ENCODE results near the gene DNAH14. TPM values are rescaled to one million over a fixed set of nuclear protein-coding genes. Genes with fewer than 3 reads are reported as not detected.

DNAH14 gene
- total and polyA plus RNA-seq, 2 of the 13 experiments (the other 11 are each of a cell fraction or from before 2014, with no cell fraction given), result 4.5 to 27.5 TPM

DNA sequence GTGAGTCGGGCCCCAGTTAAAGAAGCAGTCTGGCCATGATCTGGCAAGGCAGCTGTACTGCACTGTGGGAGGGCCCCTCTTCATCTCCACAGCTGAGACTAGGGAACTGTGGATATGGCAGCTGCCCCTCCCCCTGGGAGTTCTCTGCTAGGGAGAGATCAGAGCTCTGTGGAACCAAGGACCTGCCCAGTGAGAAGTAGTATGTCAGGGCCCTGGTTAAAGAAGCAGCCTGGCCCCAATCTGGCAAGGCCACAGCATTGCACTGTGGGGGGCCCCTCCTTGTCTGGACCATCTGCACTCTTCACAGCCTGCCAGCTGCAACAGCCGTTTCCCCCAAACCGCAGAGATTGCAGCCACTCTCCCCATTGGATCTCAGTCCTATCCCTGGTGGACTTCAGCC lies 208.5 kb downstream of the DNAH14 start (continued):
- TF ChIP-seq, protein P1, sequence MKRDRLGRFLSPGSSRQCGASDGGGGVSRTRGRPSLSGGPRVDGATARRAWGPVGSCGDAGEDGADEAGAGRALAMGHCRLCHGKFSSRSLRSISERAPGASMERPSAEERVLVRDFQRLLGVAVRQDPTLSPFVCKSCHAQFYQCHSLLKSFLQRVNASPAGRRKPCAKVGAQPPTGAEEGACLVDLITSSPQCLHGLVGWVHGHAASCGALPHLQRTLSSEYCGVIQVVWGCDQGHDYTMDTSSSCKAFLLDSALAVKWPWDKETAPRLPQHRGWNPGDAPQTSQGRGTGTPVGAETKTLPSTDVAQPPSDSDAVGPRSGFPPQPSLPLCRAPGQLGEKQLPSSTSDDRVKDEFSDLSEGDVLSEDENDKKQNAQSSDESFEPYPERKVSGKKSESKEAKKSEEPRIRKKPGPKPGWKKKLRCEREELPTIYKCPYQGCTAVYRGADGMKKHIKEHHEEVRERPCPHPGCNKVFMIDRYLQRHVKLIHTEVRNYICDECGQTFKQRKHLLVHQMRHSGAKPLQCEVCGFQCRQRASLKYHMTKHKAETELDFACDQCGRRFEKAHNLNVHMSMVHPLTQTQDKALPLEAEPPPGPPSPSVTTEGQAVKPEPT (CRISPR knock-in tag; IDR thresholded peaks at IDR 0.05; ENCODE audit: low read depth), result no peak
- no peak for TF ChIP-seq ATF7-NPFF (CRISPR knock-in tag; IDR thresholded peaks at IDR 0.05; ENCODE audit: low read depth)
- TF ChIP-seq SMAD3 (CRISPR knock-in tag; IDR thresholded peaks at IDR 0.05), result no peak
- TF ChIP-seq ZNF451 (CRISPR knock-in tag; IDR thresholded peaks at IDR 0.05), result no peak
- TF ChIP-seq, protein P2, sequence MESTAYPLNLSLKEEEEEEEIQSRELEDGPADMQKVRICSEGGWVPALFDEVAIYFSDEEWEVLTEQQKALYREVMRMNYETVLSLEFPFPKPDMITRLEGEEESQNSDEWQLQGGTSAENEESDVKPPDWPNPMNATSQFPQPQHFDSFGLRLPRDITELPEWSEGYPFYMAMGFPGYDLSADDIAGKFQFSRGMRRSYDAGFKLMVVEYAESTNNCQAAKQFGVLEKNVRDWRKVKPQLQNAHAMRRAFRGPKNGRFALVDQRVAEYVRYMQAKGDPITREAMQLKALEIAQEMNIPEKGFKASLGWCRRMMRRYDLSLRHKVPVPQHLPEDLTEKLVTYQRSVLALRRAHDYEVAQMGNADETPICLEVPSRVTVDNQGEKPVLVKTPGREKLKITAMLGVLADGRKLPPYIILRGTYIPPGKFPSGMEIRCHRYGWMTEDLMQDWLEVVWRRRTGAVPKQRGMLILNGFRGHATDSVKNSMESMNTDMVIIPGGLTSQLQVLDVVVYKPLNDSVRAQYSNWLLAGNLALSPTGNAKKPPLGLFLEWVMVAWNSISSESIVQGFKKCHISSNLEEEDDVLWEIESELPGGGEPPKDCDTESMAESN (CRISPR knock-in tag; conservative IDR thresholded peaks at IDR 0.05), result no peak

DNA sequence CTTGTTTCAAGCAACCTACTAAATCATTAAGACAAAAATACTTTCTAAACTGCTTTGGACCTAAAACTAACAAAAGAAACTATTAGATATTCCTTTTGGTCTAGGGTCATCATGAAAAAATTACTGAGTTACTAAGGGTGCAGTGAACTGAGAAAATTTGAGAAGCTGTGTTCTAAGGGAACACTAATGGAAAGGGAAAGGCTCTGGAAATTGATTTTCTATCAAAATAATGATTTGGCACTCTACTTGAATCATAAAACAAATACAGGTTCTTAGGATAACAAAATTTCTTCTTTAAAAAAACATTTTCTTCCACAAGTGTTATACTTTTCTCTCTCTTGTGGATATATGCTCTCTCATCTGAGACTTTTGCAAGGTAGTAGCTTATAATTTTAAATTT lies 213.5 kb downstream of the DNAH14 start:
- no peaks in the 10 kb centered on the region for H3K79me2 ChIP-seq (ENCODE audit: insufficient read depth, low read length)
- H2AFZ ChIP-seq (ENCODE audit: low read length), result no peak overlapping the region
- ATAC-seq, result no peak
- TF ChIP-seq, protein P3, sequence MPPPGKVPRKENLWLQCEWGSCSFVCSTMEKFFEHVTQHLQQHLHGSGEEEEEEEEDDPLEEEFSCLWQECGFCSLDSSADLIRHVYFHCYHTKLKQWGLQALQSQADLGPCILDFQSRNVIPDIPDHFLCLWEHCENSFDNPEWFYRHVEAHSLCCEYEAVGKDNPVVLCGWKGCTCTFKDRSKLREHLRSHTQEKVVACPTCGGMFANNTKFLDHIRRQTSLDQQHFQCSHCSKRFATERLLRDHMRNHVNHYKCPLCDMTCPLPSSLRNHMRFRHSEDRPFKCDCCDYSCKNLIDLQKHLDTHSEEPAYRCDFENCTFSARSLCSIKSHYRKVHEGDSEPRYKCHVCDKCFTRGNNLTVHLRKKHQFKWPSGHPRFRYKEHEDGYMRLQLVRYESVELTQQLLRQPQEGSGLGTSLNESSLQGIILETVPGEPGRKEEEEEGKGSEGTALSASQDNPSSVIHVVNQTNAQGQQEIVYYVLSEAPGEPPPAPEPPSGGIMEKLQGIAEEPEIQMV (CRISPR knock-in tag; IDR thresholded peaks at IDR 0.05; ENCODE audit: low read depth), result no peak
- DNase-seq (ENCODE audit: low spot score), result no peak
- no peaks in the 10 kb centered on the region for H3K9me3 ChIP-seq (ENCODE audit: low read length)
- FAIRE-seq, result no peak
- in situ Hi-C loops (cut with HindIII; ENCODE audit: extremely low pct_ligation_motif_present, low pct_unique_long_range_greater_than_20kb), result no loop called here
- H3K9ac ChIP-seq (ENCODE audit: insufficient read depth, low read depth, low read length), result no peak overlapping the region
- no peak overlapping the region for H3K4me2 ChIP-seq (ENCODE audit: low read depth, low read length)
- no peaks in the 10 kb centered on the region for H3K36me3 ChIP-seq (replicated peaks in 1 of 2; ENCODE audit: control insufficient read depth in 1 of 2, insufficient read depth in 2 of 2, low read length in 2 of 2)
- POLR2A ChIA-PET, result no interaction called here
- H4K20me1 ChIP-seq (ENCODE audit: insufficient read depth, low read length), result no peaks in the 10 kb centered on the region
- CTCF ChIA-PET (ENCODE audit: low intra/inter-chr PET ratio, low total read pairs), result no interaction called here
- no peaks in the 10 kb centered on the region for H3K27me3 ChIP-seq (ENCODE audit: control insufficient read depth in 1 of 2, insufficient read depth in 2 of 2, low read length in 2 of 2)
- no peak overlapping the region for H3K4me3 ChIP-seq (replicated peaks in 1 of 3; ENCODE audit: insufficient read depth in 1 of 3, low read depth in 2 of 3, low read length in 3 of 3)
- BruUV-seq (replicated peaks), result no TSS peak
- no peak overlapping the region for H3K27ac ChIP-seq (ENCODE audit: extremely low read length, insufficient read depth, low read length)
- H3K4me1 ChIP-seq (ENCODE audit: insufficient read depth, low read length), result no peaks in the 10 kb centered on the region
- intact Hi-C loops (cut with micrococcal nuclease; ENCODE audit: unreplicated experiment), result no loop called here
